ENCODE measurements around the gene DLGAP4. TPM values are rescaled to one million over a fixed set of nuclear protein-coding genes. Genes with fewer than 3 reads are reported as not detected.

DLGAP4 gene
- total and polyA plus RNA-seq, 2 of the 13 experiments (the other 11 are each of a cell fraction or from before 2014, with no cell fraction given) = 15.2 to 26.7 TPM

DNA sequence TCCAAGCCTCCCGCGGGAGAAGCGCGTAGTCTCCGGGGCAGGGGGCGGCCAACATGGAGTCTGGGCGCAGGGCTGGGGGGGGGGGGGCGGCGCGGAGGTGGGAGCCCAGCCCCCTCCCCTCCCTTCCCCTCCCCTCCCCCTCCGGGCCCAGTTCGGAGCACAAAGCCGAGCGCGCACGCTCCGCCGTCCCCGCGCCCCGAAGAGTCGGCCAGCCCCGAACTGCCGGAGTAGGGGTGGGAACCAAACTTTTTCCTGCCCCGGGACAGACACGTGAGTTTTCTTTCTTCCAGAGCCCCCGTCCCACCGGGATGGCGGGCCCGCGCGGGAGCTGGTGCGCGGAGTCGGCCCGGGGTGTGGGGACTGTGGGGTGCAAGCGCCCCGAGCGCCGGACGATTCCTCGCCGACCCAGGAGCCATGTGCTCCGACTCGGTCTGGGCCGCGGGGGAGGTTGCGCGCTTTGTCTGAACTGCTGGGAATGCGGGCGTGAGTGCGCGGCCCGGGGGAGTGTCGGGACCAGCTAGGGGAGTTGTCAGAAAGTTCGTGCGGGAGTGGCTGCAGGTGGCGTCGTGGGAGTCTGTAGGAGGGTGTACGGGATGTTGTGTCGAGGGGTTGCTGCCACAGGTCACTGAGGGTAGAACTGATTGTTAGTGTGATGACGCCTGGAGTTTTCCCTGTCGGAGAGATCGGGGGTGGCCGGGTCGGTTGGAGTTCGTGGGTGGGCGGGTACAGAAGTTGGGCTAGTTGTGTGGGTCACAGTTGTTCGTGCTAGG, 268.4 kb downstream of the DLGAP4 start (continued):
- TF ChIP-seq, protein P1, sequence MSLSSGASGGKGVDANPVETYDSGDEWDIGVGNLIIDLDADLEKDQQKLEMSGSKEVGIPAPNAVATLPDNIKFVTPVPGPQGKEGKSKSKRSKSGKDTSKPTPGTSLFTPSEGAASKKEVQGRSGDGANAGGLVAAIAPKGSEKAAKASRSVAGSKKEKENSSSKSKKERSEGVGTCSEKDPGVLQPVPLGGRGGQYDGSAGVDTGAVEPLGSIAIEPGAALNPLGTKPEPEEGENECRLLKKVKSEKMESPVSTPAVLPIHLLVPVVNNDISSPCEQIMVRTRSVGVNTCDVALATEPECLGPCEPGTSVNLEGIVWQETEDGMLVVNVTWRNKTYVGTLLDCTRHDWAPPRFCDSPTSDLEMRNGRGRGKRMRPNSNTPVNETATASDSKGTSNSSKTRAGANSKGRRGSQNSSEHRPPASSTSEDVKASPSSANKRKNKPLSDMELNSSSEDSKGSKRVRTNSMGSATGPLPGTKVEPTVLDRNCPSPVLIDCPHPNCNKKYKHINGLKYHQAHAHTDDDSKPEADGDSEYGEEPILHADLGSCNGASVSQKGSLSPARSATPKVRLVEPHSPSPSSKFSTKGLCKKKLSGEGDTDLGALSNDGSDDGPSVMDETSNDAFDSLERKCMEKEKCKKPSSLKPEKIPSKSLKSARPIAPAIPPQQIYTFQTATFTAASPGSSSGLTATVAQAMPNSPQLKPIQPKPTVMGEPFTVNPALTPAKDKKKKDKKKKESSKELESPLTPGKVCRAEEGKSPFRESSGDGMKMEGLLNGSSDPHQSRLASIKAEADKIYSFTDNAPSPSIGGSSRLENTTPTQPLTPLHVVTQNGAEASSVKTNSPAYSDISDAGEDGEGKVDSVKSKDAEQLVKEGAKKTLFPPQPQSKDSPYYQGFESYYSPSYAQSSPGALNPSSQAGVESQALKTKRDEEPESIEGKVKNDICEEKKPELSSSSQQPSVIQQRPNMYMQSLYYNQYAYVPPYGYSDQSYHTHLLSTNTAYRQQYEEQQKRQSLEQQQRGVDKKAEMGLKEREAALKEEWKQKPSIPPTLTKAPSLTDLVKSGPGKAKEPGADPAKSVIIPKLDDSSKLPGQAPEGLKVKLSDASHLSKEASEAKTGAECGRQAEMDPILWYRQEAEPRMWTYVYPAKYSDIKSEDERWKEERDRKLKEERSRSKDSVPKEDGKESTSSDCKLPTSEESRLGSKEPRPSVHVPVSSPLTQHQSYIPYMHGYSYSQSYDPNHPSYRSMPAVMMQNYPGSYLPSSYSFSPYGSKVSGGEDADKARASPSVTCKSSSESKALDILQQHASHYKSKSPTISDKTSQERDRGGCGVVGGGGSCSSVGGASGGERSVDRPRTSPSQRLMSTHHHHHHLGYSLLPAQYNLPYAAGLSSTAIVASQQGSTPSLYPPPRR (CRISPR knock-in tag; IDR thresholded peaks at IDR 0.05; ENCODE audit: borderline replicate concordance) = peak; percentile 30; the same call in 1 of the 2 replicates
- TF ChIP-seq HES4 (CRISPR knock-in tag; IDR thresholded peaks at IDR 0.05; ENCODE audit: borderline replicate concordance) = peak; percentile 73; the same call in 1 of the 2 replicates
- peak; percentile 72; the same call in 1 of the 2 replicates for TF ChIP-seq BRD4 (CRISPR knock-in tag; IDR thresholded peaks at IDR 0.05)
- no peak for TF ChIP-seq ZBTB3 (CRISPR knock-in tag; IDR thresholded peaks at IDR 0.05; ENCODE audit: borderline replicate concordance, low read depth)
- no peak for TF ChIP-seq ZC3H4 (CRISPR knock-in tag; IDR thresholded peaks at IDR 0.05; ENCODE audit: borderline replicate concordance)
- no peak for TF ChIP-seq ZNF263 (CRISPR knock-in tag; IDR thresholded peaks at IDR 0.05)
- peak; percentile 92 for TF ChIP-seq ZC3H13 (CRISPR knock-in tag; IDR thresholded peaks at IDR 0.05)
- TF ChIP-seq ZNF274 (CRISPR knock-in tag; IDR thresholded peaks at IDR 0.05) = peak; percentile 87; the same call in 1 of the 2 replicates
- TF ChIP-seq ZNF766 (CRISPR knock-in tag; IDR thresholded peaks at IDR 0.05; ENCODE audit: borderline replicate concordance) = 0 out of 2 replicates have a peak, but pooled peaks have one; percentile 23
- peak; percentile 17; the same call in 1 of the 2 replicates for TF ChIP-seq SPEN (CRISPR knock-in tag; IDR thresholded peaks at IDR 0.05; ENCODE audit: low read depth)
- TF ChIP-seq MED8 (CRISPR knock-in tag; IDR thresholded peaks at IDR 0.05; ENCODE audit: insufficient replicate concordance) = no peak
- TF ChIP-seq ZNF512 (CRISPR knock-in tag; IDR thresholded peaks at IDR 0.05) = no peak
- TF ChIP-seq, protein P2, sequence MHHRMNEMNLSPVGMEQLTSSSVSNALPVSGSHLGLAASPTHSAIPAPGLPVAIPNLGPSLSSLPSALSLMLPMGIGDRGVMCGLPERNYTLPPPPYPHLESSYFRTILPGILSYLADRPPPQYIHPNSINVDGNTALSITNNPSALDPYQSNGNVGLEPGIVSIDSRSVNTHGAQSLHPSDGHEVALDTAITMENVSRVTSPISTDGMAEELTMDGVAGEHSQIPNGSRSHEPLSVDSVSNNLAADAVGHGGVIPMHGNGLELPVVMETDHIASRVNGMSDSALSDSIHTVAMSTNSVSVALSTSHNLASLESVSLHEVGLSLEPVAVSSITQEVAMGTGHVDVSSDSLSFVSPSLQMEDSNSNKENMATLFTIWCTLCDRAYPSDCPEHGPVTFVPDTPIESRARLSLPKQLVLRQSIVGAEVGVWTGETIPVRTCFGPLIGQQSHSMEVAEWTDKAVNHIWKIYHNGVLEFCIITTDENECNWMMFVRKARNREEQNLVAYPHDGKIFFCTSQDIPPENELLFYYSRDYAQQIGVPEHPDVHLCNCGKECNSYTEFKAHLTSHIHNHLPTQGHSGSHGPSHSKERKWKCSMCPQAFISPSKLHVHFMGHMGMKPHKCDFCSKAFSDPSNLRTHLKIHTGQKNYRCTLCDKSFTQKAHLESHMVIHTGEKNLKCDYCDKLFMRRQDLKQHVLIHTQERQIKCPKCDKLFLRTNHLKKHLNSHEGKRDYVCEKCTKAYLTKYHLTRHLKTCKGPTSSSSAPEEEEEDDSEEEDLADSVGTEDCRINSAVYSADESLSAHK (CRISPR knock-in tag; IDR thresholded peaks at IDR 0.05; ENCODE audit: borderline replicate concordance) = no peak
- no peak for TF ChIP-seq MZF1 (CRISPR knock-in tag; IDR thresholded peaks at IDR 0.05; ENCODE audit: borderline replicate concordance)
- peak; percentile 90; the same call in 1 of the 2 replicates for TF ChIP-seq EEA1 (CRISPR knock-in tag; IDR thresholded peaks at IDR 0.05; ENCODE audit: borderline replicate concordance)
- no peak for TF ChIP-seq TRIM24 (CRISPR knock-in tag; IDR thresholded peaks at IDR 0.05)
- 0 out of 2 replicates have a peak, but pooled peaks have one; percentile 45 for TF ChIP-seq ZNF33A (CRISPR knock-in tag; IDR thresholded peaks at IDR 0.05; ENCODE audit: borderline replicate concordance)
- TF ChIP-seq ZSCAN21 (CRISPR knock-in tag; IDR thresholded peaks at IDR 0.05; ENCODE audit: borderline replicate concordance) = peak; percentile 42; the same call in 1 of the 2 replicates
- no peak for TF ChIP-seq DDIT3 (CRISPR knock-in tag; IDR thresholded peaks at IDR 0.05)

Measured in HepG2 (cell line).